ENCODE data around the gene MARVELD2.
"Not testable (repeated sequence)": the region's sequence is repeated elsewhere in the genome, so short reads cannot be mapped to it uniquely, and the experiment has no call there.

Gene MARVELD2

DNA sequence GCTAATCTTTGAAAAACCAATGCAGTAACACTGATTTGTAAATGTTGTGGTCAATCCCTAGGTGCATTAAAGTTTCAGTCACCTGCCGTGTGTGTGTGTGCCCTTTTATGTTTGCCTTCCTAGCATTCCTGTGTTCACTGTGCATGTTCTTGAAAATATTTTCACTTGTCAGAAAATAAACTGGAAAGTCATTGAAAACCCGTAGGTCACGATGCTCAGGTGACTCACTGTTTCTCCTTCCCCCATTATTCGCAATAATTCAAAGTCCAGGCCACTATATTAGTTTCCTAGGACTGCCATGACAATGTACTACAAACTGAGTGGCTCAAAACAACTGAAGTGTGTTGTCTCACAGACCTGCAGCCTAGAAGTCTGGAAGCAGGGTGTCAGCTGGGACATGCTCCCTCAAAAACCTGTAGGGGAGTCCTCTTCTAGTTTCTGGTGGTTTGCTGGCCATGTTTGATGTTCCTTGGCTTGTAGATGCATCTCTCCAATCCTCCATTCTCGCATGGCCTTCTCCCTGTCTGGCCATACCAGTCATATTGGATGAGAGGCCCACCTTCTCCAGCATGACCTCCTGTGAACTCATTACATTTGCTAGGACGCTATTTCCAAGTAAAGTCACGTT is 29.3 kb downstream of the MARVELD2 start:
- H3K4me3 ChIP-seq (replicated peaks; ENCODE audit: low read depth, low read length), result no peak overlapping the region
- no peaks in the 10 kb centered on the region for H3K27me3 ChIP-seq (replicated peaks; ENCODE audit: control insufficient read depth, insufficient read depth, low read length)
- no peak for TF ChIP-seq CTCF (IDR thresholded peaks at IDR 0.05; ENCODE audit: insufficient read depth, low read length, poor library complexity, severe bottlenecking)
- H3K36me3 ChIP-seq (ENCODE audit: control insufficient read depth, insufficient read depth, low read length), result no peaks in the 10 kb centered on the region
- DNase-seq (ENCODE audit: extremely low read depth, insufficient read length), result no peak

DNA sequence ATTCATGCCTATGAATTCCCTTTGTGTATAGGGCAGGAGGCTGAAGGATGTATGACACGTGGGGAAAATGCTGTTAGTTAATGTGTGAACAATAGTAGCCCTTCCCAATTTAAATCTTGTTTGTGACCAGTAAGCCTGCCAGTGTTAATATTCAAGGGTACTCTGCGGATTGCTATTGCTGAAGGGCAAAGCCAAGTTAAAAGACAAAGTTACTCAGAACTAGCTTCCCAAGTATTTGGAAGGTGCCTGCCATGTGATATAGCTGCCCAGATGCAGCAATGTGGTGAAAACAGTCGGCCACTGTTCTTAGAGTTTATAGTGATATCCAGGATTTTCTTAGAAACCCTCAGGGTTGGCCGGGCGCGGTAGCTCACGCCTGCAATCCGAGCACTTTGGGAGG is 34.6 kb downstream of the MARVELD2 start:
- Histone ChIP-seq H3K27me3 (replicated peaks; ENCODE audit: control insufficient read depth, insufficient read depth, low read length) (no peaks in the 10 kb centered on the region), H3K4me3 (replicated peaks; ENCODE audit: low read depth, low read length) (no peak overlapping the region), H3K36me3 (ENCODE audit: control insufficient read depth, insufficient read depth, low read length) (no peaks in the 10 kb centered on the region)
- no peak for TF ChIP-seq CTCF (IDR thresholded peaks at IDR 0.05; ENCODE audit: insufficient read depth, low read length, poor library complexity, severe bottlenecking)
- no peak for DNase-seq (ENCODE audit: extremely low read depth, insufficient read length)

DNA sequence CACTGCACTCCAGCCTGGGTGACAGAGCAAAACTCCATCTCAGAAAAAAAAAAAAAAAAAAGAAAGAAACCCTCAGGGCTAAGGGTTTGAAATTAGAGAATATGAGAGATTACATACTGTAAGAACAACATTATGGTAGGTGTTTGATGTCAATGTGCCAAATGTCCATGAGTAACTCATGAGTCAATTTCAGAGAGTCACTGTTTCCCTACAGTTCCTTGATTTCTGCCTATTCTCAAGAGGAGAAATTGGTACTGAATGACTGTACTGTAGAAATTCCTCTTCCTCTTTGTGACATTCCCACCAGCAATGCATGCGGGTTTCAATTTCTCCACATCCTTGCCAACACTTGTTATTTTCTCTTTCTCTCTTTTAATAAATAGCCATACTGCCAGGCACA is 35.2 kb downstream of the MARVELD2 start:
- Histone ChIP-seq H3K27me3 (replicated peaks; ENCODE audit: control insufficient read depth, insufficient read depth, low read length) (no peaks in the 10 kb centered on the region), H3K36me3 (ENCODE audit: control insufficient read depth, insufficient read depth, low read length) (no peaks in the 10 kb centered on the region), H3K4me3 (replicated peaks; ENCODE audit: low read depth, low read length) (no peak overlapping the region)
- DNase-seq (ENCODE audit: extremely low read depth, insufficient read length), result no peak
- no peak for TF ChIP-seq CTCF (IDR thresholded peaks at IDR 0.05; ENCODE audit: insufficient read depth, low read length, poor library complexity, severe bottlenecking)

DNA sequence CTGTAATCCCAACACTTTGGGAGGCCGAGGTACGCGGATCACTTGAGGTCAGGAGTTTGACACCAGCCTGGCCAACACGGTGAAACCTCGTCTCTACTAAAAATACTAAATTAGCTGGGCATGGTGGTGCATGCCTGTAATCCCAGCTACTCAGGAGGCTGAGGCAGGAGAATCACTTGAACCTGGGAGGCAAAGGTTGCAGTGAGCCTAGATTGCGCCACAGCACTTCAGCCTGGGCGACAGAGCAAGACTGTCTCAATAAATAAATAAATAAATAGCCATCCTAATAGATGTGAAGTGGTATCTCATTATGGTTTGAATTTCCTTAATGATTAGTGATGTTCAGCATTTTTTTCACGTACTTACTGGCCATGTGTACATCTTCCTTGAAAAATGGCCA is 35.6 kb downstream of the MARVELD2 start:
- H3K4me3 ChIP-seq (replicated peaks; ENCODE audit: low read depth, low read length); H3K36me3 ChIP-seq (ENCODE audit: control insufficient read depth, insufficient read depth, low read length); DNase-seq (ENCODE audit: extremely low read depth, insufficient read length); H3K27me3 ChIP-seq (replicated peaks; ENCODE audit: control insufficient read depth, insufficient read depth, low read length): not testable (repeated sequence)

- H3K36me3 ChIP-seq (ENCODE audit: control insufficient read depth, insufficient read depth, low read length), result no peaks in the 10 kb centered on the region
- TF ChIP-seq CTCF (IDR thresholded peaks at IDR 0.05; ENCODE audit: insufficient read depth, low read length, poor library complexity, severe bottlenecking), result no peak
- H3K27me3 ChIP-seq (replicated peaks; ENCODE audit: control insufficient read depth, insufficient read depth, low read length), result no peaks in the 10 kb centered on the region
- DNase-seq (ENCODE audit: extremely low read depth, insufficient read length), result no peak
- H3K4me3 ChIP-seq (replicated peaks; ENCODE audit: low read depth, low read length), result no peak overlapping the region
These were observed 37.2 kb downstream of the MARVELD2 start for GRCh38 chr5:69451941-69452647.

- not testable (repeated sequence) for H3K27me3 ChIP-seq (replicated peaks; ENCODE audit: control insufficient read depth, insufficient read depth, low read length); H3K4me3 ChIP-seq (replicated peaks; ENCODE audit: low read depth, low read length); H3K36me3 ChIP-seq (ENCODE audit: control insufficient read depth, insufficient read depth, low read length); DNase-seq (ENCODE audit: extremely low read depth, insufficient read length)
These were observed 38.6 kb downstream of the MARVELD2 start for GRCh38 chr5:69453487-69453886.
